GM19035 (cell line): ENCODE results near the gene SKP1.
A peak's percentile ranks its signal among the peaks of the same experiment; 100 is the strongest.

ENCODE experiments used
- ATAC-seq: cut with Tn5 transposase; IDR thresholded peaks from one replicate; pipeline ENCODE4 v1.9.1; 2021; ENCODE audit not compliant: unreplicated experiment

The SKP1 gene

GRCh38 chr5:134113902-134114875 lies 62.6 kb downstream of the SKP1 start, which contains the start of gene TCF7:
Gene TCF7 (plus strand): TSS chr5:134114681. CDS start chr5:134114907, 226 bp downstream.
- peak; percentile 75 for ATAC-seq

- ATAC-seq: no peak
Measured at GRCh38 chr5:134113363-134113889, 63.3 kb downstream of the SKP1 start.

- no peak for ATAC-seq
Measured at GRCh38 chr5:134112726-134113362, 63.9 kb downstream of the SKP1 start.

- no peak for ATAC-seq
Measured at GRCh38 chr5:134111741-134112647, 64.8 kb downstream of the SKP1 start.

GRCh38 chr5:134110382-134110781 lies 66.4 kb downstream of the SKP1 start:
- ATAC-seq: no peak

GRCh38 chr5:134107779-134108178 lies 69.0 kb downstream of the SKP1 start:
- no peak for ATAC-seq

- no peak for ATAC-seq
Measured at GRCh38 chr5:134106991-134107701, 69.6 kb downstream of the SKP1 start.

- no peak for ATAC-seq
Measured at GRCh38 chr5:134103998-134104654, 72.6 kb downstream of the SKP1 start.

- no peak for ATAC-seq
Measured at GRCh38 chr5:134103397-134103796, 73.4 kb downstream of the SKP1 start.

- no peak for ATAC-seq
Measured at GRCh38 chr5:134101686-134102439, 74.9 kb downstream of the SKP1 start.

GRCh38 chr5:134100283-134101091 lies 76.3 kb downstream of the SKP1 start:
- peak; percentile 81 for ATAC-seq

- ATAC-seq: no peak
Measured at GRCh38 chr5:134099939-134100282, 76.8 kb downstream of the SKP1 start.

GRCh38 chr5:134099288-134099872 lies 77.4 kb downstream of the SKP1 start:
- ATAC-seq: no peak
